Epidermal melanocyte (primary cell): Measurements from ENCODE around the gene SIRT2.
"Not testable (repeated sequence)": the region's sequence is repeated elsewhere in the genome, so short reads cannot be mapped to it uniquely, and the experiment has no call there.

Experiments used
- DNase-seq: peaks from one replicate; pipeline ENCODE4 v3.0.0; 2011; ENCODE audit warnings: low spot score; ENCODE audit not compliant: insufficient read length

Gene SIRT2

DNA sequence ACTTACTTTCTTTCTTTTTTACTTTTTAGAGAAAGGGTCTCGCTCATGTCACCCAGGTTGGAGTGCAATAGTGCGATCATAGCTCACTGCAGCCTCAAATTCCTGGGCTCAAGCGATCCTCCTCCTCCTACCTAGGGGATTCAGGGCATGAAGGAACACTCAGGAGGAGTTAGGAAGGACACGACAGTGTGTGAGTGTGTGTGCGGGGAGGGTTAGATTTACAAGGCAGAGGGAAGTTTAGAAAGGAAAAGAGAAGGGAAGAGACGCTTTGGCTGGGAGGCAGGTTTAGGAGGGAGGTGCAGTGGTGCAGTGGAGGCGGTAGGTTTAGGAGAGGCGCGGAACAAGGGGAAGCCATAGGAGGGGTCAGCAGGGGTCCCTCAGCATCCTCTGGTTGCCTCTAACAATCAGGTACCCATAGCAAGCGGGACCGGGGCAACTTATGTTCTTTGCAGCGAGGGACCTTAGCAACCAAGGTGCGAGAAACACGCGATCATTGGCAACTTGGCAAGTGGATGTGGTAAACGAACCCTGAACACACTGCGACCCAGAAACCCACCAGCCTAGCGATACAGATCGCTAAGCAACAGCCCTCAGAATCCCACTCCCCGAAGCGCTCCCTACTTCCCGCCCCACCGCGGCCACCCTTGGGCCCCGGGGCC, 501 bp downstream of the SIRT2 start:
- DNase-seq, result no peak

DNA sequence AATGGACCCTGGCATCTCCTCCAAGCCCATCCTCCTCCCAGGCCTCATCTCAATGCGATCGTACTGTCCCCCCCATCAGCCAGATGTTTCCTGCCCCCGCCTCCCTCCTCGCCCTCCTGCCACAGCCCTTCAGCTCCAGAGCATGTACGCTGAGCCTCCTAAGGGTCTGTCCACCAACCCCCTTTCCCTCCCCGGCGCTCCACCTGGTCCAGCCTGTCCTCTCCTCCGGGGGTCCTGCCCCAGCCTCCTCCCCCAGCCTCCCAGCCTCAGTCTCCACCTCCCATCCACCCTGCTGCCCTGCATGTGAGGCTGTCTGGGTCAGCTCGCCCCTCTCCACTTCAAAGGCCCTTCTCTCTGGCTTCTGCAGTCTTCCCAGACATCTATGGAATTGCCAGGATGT, 4.5 kb downstream of the SIRT2 start:
- DNase-seq, result no peak

DNA sequence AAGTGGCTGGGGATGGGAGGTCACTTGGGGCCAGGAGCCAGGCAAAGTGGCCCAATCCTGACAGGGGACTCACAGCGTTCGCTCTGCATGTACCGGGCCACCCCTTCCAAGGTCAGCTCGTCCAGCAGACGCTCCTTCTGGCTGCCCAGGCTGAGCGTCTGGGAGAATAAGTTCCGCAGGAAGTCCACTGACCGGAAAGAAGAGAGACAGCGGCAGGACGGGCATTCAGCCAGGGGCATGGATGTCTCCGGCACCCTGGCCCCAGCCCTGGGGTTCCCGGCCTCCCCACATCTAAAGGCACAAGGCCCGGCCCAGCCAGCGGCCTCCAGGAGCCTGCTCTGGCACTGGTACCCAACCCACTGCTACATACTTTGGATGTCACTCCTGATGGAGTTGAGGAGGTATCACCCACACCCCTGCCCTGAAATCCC, 6.1 kb downstream of the SIRT2 start:
- DNase-seq, result no peak

DNA sequence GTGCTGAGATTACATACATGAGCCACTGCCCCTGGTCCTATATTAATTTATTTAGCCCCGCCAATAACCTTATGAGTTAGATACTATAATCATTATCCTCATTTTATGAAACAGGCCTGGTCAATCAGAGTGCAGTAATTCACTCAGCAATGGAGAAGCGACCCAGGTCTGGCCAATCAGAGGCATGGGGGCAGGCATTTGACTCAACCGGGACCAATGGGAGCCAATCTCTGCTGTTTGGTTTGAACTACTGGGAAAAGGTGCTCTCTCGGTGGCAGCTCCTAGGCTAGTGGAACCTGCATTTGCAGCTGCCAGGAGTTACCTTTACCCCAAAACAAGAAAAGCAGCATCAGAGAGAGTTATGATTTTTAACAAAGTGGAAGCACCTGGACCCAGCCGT, 6.6 kb downstream of the SIRT2 start:
- no peak for DNase-seq

DNA sequence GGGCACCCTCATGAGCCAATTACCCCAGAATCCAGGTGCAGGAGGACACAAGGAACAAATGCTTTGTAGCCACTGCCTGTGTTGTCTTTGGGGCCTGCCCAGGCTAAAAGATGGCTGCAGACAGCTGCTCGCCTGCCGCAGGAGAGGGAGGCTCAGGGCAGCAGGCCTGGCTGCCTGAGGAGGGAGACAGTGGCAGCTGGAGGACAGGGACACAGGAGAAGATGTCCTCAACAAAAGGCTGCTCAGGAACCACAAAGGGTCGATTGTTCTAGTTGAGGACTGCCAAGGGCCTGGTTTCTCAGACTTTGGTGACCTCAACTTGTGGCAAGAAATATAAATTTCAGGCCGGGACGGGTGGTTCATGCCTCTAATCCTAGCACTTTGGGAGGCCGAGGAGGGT, 7.6 kb downstream of the SIRT2 start:
- DNase-seq, result no peak

DNA sequence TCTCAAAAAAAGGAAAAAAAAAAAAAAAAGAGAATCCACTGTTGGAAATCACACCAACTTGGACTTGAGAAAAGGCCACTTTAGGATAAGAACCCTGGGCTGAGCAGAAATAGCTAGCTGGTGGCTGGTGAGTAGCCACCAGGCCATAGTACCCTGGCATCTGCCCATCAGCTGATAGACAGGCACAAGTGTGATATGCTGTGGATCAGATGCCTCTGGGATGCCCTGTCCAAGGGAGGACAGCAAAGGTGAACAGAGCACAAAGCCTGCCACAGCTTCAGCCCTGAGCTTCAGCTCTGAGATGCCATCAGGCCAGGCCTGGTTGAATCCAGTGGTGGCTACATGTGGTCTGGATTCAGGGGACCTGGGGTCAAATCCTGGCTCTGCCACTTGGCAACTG, 8.7 kb downstream of the SIRT2 start:
- peak; percentile 9 for DNase-seq

DNA sequence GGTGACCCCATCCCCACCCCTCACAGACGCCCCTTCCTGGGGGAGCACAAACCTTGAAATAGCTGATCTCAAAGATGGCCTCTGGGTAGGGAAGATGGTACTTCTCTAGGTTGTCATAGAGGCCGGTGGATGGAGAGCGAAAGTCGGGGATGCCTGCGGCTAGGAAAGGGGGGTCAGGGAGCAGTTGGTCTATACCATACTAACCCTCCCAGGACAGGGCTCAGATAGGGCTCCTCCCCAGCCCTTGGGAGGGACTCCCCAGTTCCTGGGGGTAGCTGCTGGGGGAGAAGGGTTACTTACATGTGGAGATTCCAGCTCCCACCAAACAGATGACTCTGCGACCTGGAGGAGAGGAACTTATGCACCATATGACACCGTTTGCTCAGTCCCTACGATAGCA, 9.6 kb downstream of the SIRT2 start:
- DNase-seq, result peak; percentile 14

DNA sequence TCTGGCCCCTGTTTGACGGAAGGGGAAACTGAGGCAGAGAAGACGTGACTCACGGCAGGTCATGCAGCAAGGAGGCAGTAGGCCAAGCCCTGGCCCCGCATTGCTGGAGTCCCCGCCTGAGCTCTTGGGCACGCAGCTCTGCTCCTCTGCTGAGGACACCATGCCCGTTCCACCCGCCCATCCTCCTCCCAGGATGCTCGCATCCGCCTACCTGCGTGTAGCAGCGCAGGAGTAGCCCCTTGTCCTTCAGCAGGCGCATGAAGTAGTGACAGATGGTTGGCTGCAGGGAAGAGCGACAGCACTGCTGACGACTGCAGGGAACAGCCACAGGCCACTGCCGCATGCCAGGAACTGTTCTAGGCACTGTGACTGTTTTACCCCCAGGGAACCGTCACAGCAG, 10.5 kb downstream of the SIRT2 start:
- no peak for DNase-seq

DNA sequence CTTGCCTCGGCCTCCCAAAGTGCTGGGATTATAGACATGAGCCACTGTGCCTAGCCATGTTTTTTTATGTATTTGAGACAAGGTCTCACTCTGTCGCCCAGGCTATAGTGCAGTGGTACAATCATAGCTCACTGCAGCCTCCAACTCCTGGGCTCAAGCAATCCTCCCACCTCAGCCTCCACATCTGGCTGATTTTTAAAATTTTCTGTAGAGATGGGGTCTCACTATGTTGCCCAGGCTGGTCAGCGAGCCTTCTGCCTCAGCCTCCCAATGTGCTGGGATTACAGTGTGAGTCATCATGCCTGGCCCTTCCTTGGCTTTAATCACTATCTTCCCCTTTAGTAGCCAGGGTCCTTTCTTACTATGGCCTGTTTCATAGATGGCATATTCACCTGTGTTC, 14.7 kb downstream of the SIRT2 start:
- not testable (repeated sequence) for DNase-seq

DNA sequence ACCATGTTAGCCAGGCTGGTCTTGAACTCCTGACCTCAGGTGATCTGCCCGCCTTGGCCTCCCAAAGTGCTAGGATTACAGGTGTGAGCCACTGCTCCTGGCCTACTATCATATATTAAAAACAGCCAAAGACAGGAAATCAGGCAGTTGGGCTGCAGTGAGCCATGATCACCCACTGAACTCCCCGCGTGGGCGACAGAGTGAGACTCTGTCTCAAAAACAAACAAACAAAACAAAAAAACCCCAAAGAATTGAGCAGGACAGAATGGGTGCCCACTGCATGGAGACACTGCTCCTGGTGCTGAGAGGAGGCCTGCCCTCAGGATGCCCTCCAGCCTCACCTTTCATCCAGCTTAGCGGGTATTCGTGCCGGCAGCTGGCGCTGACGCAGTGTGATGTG, 16.1 kb downstream of the SIRT2 start:
- DNase-seq, result no peak

DNA sequence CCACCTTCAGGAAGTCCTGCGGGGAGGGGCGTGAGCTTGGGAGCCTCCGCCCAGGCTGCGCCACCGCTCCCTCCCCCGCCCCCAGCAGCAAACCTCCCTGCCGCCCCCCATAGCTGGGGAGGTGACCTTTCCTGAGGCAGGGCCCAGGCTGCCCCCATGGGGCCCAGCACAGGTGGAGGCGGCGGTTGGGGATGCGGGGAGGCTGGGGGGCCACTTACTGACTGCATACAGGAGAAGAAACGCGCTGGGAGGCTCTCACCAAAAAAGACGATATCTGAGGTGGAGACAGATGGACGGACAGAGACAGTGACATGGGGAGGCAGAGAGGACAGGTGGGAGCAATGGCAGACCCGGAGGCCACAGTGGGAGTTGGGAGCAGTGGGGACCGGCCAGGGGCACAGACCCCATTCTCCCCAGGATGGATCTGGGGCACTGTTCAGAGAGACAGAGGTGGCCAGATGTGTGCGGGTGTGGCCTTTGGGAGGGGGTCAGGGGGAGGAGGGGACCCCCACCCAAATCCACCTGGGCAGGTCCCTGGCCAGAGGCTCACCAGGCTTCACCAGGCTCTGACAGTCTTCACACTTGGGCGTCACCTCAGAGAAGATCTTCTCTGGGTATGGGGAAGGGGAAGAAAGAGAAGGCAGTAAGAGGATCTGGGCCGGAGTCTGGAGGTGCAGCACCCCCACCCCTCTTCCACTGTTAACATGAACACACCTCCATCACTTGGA, 18.4 kb downstream of the SIRT2 start:
- no peak for DNase-seq

DNA sequence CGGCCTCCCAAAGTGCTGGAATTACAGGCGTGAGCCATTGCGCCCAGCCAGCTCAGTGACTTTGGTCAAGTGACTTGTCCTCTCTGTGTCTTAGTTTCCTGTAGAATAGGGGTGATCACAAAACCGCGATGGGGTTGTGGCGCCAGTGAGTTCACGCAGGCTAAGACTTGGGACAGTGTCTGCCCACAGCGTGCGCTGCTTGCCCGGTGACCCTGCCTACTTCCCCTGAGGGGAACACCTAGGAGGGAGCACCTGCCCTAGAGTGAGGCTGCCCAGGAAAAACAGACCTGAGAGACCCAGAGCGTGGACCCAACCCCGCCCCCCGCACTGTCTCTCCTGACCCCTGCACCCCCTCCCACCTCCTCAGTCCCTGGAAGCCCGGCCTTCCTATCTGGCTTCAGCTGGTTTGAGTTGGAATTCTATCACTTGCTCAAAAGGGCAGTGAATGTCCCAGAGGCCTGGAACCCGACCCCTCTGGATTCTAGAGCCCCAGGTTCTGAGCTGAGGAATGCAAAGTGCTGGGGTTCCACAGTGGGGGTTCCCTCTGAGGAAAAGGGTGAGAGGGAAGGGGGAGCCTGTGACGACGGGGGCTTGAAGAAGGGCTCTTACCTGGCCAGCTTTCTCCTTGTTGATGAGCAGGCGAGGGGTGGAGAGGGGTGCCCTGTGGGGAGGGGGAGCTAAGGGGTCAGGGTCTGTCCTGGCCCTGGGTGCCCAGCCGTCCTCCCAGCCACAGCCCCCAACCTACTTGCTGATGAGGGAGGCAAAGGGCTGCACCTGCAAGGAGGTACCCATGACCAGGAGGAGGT, 19.1 kb downstream of the SIRT2 start:
- no peak for DNase-seq

DNA sequence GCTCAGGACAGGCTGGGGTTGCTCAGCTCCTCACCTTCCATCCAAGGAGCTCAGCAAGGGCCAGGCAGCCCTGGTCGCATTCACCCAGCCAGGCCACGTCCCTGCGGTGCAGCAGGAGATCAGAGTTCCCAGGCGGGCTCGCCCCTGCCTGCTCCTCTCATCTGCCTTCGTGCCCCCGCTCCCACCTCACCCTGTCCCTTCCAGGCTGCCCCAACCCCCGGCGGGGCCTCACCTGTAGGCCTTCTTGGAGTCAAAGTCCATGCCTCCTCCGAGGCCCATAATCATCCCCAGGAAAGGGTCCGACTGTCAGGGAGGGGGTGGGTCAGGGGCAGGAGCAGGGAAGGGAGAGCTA, 20.0 kb downstream of the SIRT2 start:
- DNase-seq, result no peak

DNA sequence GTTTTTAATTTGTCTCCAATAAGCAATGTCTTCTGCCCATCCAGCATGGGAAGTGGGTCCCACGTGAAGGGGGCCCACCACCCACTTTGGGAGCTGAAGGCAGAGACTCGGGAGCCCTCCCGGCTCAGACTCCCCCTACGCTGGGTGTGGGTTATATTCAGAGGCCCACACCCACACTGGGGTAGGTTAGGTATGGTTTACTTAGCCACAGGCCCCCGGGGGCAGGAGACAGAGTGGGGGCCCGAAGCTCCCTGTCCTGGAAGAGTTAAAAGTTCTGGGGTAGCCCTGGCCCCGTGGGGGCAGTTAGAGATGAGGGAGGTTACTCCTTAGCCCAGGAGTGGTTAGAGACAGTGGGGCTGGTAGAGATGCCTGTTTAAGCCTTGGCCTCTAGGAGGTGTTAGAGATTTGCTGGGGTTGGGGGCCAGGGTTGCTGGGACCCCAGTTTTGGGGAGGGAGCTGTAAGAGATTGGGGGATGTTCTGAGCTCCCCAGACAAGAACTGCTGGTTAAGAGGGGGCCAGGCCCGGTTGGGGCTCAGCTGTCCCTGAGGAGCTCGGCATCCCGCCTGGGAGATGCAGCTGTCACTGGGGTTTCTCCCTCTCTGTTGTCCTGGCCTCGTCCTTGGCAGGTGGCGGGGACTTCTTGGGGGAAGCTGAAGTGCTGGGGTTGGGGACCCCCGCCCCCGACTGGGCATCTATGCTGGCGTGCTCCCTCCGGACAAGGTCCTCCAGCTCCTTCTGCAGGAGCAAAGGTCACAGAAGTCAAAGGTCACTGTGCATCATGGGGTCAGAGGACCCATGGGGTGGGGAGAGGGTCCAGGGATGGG, 20.6 kb downstream of the SIRT2 start:
- no peak for DNase-seq

DNA sequence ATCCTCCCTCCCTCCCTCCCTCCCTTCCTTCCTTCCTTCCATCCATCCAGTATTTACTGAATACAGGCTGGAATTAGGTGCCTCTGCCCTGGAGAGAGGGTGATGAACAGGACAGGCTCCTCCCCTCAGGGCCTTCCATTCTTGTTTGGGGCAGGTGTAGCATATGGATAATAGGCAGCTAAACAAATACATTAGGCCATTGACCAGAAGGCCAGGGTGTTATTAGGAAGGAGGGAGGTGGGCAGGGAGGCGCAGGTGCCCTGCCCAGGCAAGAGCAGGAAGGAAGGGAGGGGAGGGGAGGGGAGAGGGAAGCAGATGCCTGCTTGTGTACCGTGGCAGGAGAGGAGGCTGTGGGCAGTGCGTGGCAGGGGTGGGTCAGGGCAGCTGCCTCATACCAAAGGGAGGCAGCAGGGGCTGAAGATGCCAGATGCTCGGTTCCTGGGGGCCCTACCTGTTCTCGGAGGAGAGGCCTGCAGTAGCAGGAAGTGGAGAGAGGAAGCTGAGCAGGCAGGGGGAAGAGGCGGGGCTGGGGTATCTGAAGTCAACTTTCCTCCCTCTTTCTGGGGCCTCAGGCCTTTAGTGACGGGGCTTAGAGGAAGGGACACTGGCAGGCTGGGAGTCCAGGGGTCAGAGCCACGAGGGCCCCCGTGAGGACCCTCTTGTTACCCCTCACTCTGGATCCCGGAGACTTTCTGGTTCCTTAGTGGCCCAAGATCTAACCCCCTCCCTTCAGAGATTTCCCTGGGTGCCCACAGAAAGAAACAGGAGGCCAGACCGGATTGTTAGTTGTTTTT, 21.4 kb downstream of the SIRT2 start, which contains the start of gene RINL:
RINL (minus strand) TSS at position 495 of the 794 bp plus-strand sequence. CDS start 1,533 bp downstream, outside the sequence.
- DNase-seq, result no peak

DNA sequence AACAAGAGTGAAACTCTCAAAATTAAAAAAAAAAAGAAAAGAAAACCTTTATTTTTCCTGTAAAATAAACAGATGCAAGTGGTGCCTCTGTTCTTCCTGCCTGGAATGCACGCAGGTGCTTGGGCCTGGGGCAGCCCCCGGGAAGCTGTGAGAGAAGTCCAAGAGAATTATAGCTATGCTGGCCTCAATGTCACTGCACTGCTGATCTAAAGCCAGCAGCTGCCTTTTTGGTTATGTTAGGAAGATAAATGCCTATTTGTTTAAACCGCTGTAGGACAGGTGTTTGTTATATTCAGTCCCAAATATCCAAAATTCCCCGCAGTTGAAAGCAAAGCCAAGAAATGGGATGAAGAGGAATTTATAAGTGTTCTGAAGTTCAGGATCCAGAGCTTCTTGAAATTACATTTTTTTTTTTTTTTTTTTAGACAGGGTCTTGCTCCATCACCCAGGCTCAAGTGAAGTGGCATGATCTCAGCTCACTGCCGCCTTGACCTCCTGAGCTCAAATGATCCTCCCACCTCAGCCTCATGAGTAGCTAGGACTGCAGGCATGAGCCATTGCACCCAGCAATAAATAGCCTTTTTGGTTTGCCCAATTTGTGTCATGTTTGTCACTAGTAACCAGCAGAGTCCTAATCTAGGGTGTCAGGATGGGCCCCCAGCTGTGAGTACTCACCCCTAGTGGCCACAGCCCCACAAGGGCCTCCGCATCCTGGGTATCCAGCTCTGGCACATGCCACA, 23.6 kb downstream of the SIRT2 start:
- DNase-seq, result no peak

DNA sequence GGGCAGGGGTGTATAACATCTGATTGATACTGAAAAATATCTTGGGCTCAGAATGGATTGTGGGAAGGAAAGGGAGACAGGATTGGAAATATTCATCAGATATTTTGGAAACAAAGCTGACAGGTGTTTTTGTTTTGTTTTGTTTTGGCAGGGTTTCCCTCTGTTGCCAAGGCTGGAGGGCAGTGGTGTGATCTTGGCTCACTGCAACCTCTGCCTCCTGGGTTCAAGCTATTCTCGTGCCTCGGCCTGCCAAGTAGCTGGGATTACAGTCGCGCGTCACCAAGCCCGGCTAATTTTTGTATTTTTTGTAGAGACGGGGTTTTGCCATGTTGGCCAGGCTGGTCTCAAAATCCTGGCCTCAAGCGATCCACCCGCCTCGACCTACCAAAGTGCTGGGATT, 26.0 kb downstream of the SIRT2 start:
- DNase-seq, result not testable (repeated sequence)

DNA sequence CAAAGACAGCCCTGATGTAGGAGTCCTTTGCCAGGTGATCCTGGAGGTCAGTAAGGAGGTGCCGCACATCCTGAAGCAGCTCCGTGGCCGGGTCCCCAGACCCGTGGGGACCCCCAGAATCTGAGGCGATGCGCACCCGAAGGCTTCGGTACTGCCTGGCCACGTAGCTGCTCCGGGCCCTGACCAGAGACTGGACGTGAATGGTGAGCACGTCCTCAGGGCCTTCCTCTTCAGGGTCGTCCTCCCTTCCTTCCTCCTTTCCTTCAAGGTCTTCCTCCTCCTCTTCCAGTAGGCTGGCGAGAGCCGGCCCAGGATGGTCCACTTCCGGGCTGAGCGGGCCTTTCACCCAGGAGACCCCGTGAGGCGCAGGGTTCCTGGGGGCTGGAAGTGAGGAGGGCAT, 28.8 kb downstream of the SIRT2 start:
- DNase-seq, result no peak

DNA sequence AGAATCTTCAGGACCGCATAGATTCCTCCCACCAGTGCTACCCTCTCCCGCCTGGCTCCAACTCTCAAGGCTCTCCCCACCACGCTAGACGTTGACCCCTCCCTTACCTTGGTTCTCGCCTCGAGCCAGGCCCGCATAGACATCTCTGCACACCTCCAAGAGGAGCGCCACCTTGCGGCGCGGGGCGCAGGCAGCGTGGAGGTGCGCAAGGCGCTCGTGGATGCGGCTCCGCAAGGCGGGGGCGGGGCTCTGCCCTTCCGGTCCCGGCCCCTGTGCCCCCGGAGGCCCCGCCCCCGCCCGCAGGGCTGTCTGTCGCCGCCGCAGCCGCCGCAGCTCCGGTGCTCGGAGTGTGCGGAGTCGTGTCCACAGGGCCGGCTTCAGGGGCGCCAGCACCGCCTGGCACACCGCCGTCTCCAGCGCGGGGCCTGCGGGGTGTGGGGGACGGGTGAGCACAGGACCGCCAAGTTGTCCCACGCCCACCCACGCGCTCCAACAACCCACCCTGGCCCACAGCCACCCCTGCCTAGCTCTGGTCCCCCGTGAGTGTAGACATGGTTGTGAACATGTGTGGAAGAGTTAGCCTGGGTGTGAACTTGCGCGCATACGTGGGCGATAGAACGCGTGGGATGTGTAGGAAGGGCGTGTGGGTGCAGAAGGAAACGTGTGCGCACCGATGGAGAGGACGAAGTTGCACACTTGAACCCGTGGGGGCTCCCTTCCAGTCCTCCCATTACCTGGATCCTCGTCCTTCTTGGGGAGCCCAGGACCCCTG, 29.4 kb downstream of the SIRT2 start:
- peak; percentile 50 for DNase-seq
